ENCODE data around the gene NOS1AP.

NOS1AP gene

DNA sequence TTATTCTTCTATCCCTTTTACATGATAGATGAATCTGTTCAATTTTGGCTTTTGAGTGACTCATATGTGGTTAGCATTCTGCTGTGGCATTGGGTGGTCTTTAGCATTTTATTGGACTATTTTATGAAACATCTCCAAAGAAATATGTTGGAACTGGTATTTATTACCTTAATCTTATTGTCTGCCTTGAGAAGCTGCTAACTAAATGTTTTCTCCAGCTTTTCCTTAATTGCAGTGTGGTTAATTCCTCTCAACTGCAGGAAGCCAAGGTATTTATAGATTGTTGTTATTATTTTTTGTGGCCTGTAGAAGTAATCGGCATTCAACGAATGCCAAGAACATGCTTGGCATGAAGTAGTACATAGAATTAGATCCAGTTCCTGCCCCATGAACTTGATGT lies 64.1 kb downstream of the NOS1AP start:
- TF ChIP-seq POLR2A (IDR thresholded peaks at IDR 0.05; ENCODE audit: extremely low read depth, insufficient read length) (no peak), CTCF (IDR thresholded peaks at IDR 0.05; ENCODE audit: low read depth, low read length) (no peak), MAX (IDR thresholded peaks at IDR 0.05; ENCODE audit: low read depth, low read length) (no peak), MYC (IDR thresholded peaks at IDR 0.05; ENCODE audit: low read depth, low read length) (no peak)
- no peak for DNase-seq (ENCODE audit: low read depth)
- no peak overlapping the region for H3K4me3 ChIP-seq (ENCODE audit: low read depth, low read length)

GRCh38 chr1:162134646-162135045 lies 65.2 kb downstream of the NOS1AP start:
- no peak overlapping the region for H3K4me3 ChIP-seq (ENCODE audit: low read depth, low read length)
- no peak for DNase-seq (ENCODE audit: low read depth)
- TF ChIP-seq CTCF (IDR thresholded peaks at IDR 0.05; ENCODE audit: low read depth, low read length): no peak
- TF ChIP-seq MAX (IDR thresholded peaks at IDR 0.05; ENCODE audit: low read depth, low read length): no peak
- no peak for TF ChIP-seq MYC (IDR thresholded peaks at IDR 0.05; ENCODE audit: low read depth, low read length)
- no peak for TF ChIP-seq POLR2A (IDR thresholded peaks at IDR 0.05; ENCODE audit: extremely low read depth, insufficient read length)

DNA sequence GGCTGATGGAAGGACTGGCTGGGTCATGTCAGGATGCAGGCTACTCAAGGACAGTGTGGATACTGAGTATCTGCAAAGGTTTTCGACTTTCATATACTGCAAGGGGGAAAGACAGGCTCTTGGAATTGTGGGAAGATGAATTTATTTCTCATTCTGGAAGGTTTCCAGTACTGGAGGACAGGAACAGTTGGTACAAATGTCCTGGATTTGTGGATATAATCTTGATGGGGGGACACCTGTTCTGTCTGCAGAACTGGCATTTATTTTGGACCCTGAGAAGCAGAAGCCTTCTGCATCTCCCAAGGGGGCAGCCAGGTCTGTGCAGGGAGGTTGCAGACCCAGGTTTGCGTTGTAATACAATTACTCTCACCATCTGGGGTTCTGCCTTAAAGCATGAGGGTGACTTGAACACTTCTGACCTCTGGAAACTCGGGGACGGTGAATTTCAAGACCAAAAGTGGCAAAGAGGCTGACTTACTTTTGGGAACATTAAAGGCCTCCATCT lies 65.8 kb downstream of the NOS1AP start:
- no peak for DNase-seq (ENCODE audit: low read depth)
- no peak for TF ChIP-seq MAX (IDR thresholded peaks at IDR 0.05; ENCODE audit: low read depth, low read length)
- TF ChIP-seq CTCF (IDR thresholded peaks at IDR 0.05; ENCODE audit: low read depth, low read length): no peak
- TF ChIP-seq POLR2A (IDR thresholded peaks at IDR 0.05; ENCODE audit: extremely low read depth, insufficient read length): no peak
- no peak for TF ChIP-seq MYC (IDR thresholded peaks at IDR 0.05; ENCODE audit: low read depth, low read length)
- H3K4me3 ChIP-seq (ENCODE audit: low read depth, low read length): no peak overlapping the region

DNA sequence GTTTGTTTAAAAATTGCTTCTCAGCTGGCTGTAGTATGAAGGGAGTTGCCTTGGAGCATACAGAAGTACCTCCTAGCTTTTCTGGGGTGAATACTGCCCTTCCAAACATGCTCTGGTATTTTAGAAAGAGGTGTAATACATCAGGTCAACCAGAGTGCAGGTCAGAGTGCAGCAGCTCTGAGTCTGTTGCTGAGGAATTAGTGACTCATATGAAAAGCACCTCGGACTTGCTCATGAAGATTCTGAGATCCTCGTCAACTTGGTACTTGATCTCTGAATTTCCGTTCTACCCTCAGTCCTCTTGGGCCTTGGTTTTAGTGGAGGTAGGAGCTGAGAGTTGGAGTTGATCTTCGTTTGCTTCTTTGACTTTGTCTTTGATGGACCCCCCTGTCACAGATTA lies 67.3 kb downstream of the NOS1AP start:
- H3K4me3 ChIP-seq (ENCODE audit: low read depth, low read length): no peak overlapping the region
- DNase-seq (ENCODE audit: low read depth): no peak
- TF ChIP-seq MYC (IDR thresholded peaks at IDR 0.05; ENCODE audit: low read depth, low read length) (no peak), CTCF (IDR thresholded peaks at IDR 0.05; ENCODE audit: low read depth, low read length) (no peak), POLR2A (IDR thresholded peaks at IDR 0.05; ENCODE audit: extremely low read depth, insufficient read length) (no peak), MAX (IDR thresholded peaks at IDR 0.05; ENCODE audit: low read depth, low read length) (no peak)

GRCh38 chr1:162137179-162137960 lies 67.9 kb downstream of the NOS1AP start:
- no peak for TF ChIP-seq POLR2A (IDR thresholded peaks at IDR 0.05; ENCODE audit: extremely low read depth, insufficient read length)
- TF ChIP-seq MAX (IDR thresholded peaks at IDR 0.05; ENCODE audit: low read depth, low read length): no peak
- TF ChIP-seq CTCF (IDR thresholded peaks at IDR 0.05; ENCODE audit: low read depth, low read length): no peak
- TF ChIP-seq MYC (IDR thresholded peaks at IDR 0.05; ENCODE audit: low read depth, low read length): no peak
- no peak for DNase-seq (ENCODE audit: low read depth)
- H3K4me3 ChIP-seq (ENCODE audit: low read depth, low read length): no peak overlapping the region
